KBM-7 (cell line): ENCODE measurements around the gene WDFY2.

Experiments used
- DNase-seq: peaks from one replicate; pipeline ENCODE4 v3.0.0-alpha.2; 2015
- in situ Hi-C: fragments of 300-500 bp; cut with MboI; formaldehyde crosslinking; loops from 2 replicates; pipeline ENCODE4 v1.14.3; 2020; ENCODE audit warnings: low sequenced_read_pairs, low pct_unique_long_range_greater_than_20kb, mixed read lengths

The WDFY2 gene

DNA sequence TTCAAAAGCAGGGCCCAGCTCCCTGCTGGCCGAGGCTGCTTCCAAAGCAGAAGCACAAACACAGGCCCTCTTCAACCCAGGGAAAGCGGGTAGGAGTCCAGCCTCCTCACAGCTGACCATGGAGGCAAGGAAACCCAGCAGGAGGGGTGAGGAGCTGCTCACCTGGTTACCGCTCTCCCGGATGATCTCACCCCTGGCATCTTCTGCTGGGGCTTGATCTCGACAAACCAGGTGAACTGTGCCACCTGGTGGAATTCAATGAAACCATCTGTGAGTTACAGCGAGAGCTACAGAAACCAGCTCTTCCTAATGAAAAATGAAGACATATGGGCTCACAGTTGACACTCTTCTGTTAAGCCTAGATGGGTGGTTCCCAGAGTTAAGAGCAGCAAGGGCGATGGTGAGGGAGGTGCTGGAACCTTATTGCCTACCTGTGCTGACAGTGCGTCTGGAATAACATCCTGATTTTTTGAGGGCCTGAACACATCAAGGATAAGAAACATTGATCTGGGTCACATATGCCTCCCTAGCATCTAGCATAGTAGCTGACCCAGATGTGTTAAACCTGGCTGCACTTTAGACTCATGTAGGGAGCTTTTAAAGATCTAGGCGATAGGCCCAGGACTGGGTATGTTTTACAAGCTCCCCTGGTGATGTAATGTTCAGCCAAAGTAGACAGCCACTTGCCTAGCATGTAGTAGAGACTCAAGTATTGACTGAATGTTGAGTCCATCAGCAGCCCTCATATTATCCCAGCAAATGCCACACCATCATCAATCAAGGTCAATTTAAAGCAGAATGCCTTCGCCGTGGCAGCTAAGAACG is 213.6 kb downstream of the WDFY2 start:
- peak; percentile 76 for DNase-seq
- in situ Hi-C loops, result loop anchor here (25.0 kb wide), 1 partner anchor 361 kb away; no protein-coding TSS in a partner anchor

DNA sequence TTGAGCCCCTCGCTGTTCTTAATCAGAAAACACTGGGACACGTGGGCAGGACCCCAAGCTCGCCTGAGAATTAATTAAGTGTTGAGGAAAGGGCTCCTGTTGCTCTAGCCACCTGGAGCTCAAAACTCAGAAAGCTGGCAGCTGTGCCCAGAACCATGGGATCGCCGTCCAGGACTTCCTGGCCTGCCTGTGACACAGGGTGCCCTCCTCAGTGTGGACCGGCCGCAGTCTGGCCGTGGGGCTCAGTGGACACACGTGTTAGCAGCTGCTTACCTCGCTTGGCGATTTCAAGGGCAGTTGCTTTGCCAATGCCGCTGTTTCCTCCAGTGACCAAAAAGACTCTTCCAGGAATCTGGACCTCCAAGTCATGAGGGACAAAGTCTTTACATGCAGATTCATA is 215.0 kb downstream of the WDFY2 start:
- in situ Hi-C loops, result loop anchor here (25.0 kb wide), 1 partner anchor 362 kb away; no protein-coding TSS in a partner anchor

DNA sequence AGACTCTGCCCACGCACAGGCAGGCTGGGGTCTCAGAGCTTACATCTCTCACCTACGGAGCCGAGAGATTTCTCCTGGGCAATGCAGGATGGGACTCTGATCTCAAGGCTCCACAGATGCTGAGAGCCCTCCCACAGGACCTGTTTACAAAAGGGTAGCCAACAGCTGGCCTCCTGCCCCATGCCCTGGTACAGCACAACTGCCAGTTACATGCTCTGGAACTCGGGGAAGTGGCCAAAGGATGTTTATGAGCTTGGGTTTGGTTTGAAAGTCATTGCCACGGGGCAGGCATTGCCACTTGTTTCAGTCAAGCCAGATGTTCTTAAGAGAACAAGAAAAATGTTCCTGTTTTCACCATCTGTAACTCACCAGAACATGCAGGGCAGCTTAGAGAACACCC is 216.2 kb downstream of the WDFY2 start:
- DNase-seq, result no peak
- in situ Hi-C loops, result loop anchor here (25.0 kb wide), 1 partner anchor 663 kb away; no protein-coding TSS in a partner anchor

More for the DNA sequence above, 215.0 kb downstream of the WDFY2 start:
- DNase-seq, result no peak

DNA sequence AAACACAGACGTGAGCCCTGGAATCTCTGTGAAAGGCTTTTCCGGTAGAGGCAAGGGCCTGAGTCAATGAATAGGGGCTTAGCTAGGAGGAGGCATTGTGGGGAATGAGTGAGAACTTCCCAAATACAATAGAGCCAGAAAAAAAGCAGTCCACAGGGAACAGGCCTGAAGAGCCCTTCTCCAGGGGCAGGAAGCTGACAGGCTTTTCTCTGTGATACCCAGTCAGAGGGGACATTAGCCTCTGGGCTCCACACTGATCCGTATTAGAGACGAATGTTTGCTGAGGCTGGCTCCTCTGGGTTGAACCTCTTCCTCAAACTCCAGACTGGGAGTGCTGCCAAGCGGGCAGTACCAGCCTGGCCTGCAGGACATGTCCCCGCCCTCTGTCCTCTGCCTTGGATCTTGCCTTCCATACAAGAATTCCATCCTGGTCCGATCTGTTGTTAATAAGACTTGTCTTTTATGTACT is 217.4 kb downstream of the WDFY2 start:
- in situ Hi-C loops, result loop anchor here (25.0 kb wide), 1 partner anchor 664 kb away; no protein-coding TSS in a partner anchor
- no peak for DNase-seq

DNA sequence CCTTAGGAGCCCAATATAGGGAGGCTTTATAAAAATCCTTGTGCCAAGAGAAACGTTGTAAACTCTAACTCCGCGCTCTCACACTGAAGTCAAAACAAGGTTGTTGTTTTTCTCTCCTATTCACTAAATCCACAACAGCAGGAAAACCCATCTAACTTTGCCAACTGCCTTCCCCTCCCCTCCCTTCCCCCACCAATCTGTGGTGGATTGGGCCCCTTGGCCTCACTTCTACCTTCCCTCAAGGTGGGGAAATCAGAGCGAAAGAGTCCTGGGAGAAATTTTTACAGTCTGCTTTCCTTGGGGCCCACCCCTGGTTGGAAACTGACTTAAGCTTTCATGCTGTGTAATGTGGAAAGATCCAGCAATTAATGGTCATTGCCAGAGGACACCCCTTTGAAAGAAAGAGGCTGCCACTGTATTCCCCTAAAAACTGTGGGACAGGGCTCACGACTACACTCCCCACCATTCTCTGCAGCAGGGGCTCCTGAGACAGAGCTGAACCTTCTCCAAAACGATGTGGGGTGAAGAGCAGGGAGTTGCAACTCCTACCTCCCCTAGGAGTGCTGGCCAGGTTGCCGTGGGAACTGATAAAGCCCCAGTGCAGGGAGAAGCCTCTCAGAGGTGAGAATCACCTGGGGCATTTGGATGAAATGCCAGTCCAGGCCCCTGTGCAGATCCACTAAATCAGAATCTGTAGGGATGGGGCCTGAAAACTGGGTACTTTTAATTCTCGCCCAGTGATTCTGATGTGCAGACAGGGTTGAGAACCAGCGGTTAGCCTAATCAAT is 218.6 kb downstream of the WDFY2 start:
- in situ Hi-C loops, result loop anchor here (25.0 kb wide), 1 partner anchor 666 kb away; no protein-coding TSS in a partner anchor
- no peak for DNase-seq

DNA sequence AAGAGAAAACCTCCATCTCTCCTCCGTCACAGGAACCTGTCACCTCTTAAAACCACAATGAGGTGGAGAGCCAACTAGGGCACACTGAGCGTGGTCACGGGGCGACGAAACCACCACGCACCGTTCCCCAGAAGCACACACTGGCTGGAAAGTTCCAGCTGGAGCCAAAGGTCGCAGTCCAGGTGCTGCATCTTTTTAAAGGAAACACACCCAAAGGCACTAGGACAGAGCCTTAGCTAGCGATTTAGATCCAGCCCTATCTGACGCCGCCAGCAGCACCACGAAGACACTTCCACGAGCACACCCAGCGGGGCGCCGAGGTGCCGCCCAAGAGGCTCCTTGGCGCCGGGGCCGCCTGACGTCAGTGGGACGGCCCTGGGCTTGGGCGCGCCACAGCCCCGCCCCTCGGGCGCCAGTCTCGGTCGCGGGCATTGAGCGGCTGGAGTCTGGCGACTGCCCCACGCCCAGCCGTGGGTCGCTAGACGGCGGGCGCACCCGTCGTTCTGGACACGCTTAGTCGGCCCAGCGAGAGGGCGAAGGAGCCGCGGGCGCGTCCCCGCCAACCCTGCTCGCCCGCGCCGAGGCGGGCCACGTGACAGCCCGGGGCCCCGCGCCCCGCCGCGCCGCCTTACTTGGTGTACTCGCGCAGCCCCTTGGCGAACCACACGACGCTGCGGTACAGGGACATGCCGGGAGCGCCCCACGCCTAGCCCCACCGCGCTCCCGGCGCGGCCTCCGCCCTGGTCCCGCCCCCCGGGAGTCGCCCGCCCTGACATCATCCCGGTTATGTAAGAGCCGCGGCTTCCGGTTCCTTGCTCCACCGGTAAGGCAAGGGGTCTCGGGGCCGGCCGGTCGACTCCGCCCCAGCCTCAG is 219.4 kb downstream of the WDFY2 start, which contains the start of gene DHRS12:
Gene DHRS12 (minus strand): TSS at position 742 of the 873 bp plus-strand sequence. CDS start 4,504 bp downstream, outside the sequence.
- DNase-seq, result peak; percentile 80
- in situ Hi-C loops, result loop anchor here (25.0 kb wide), 1 partner anchor 666 kb away; no protein-coding TSS in a partner anchor

DNA sequence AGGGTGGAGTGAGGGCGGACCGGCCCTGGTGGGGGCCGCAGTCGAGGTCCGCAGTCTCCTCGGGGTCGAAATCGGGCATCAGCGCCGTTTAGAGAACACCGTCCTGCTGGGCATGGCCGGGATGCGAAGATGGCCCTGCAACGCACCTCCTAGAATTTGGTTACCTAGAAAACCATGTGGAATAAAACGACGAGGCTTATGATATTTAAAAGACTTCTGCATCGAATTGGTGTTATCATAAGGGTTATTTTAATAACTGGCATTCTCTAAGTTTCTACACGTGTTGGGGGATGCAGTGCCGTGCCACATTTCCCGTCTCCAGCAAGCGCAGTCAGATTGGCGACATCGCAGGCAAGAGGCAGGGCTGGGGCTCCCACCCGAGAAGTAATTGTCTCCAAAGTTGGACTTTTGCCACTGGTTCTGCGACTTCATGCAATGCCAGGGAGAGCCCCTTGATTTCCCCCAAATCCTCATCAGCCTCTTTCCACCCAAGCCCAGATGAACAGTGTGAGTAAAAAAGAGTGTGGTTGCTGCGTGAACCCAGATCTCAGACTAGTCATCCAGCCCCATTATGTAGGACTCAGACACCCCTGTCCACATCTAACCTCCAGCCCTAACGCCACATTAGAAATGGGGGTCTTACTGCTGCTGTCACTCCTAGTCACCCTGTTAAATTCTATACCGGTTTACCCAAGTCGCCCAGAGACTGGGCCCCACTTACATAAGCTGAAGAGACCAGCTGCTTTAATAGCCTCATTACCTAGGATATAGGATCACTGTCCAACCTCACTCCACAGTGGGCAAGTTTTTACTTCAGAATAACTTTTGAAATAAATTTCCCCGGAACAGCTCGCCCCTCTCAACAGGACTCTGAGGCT is 220.3 kb downstream of the WDFY2 start:
- no peak for DNase-seq
- in situ Hi-C loops, result loop anchor here (25.0 kb wide), 1 partner anchor 667 kb away; no protein-coding TSS in a partner anchor

DNA sequence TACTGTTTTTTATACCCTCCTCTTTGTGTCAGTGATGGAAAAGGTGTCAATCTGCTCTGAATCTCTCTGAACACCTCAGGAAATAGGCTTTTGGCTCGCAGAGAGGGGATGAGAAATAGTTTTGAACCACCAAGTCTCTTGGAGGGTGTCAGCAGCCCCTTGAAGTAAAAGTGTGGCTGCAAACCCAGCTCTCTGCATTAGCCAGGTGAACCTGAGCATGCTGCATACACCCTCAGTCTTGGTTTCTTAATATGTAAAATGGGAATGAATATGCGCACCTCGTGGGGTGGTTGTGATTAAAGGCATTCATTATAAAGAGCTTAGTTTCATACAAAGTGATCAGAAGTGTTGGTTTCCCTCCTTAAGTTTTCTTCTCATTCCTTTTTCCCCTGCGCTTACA is 221.1 kb downstream of the WDFY2 start:
- in situ Hi-C loops, result loop anchor here (25.0 kb wide), 1 partner anchor 668 kb away; no protein-coding TSS in a partner anchor

DNA sequence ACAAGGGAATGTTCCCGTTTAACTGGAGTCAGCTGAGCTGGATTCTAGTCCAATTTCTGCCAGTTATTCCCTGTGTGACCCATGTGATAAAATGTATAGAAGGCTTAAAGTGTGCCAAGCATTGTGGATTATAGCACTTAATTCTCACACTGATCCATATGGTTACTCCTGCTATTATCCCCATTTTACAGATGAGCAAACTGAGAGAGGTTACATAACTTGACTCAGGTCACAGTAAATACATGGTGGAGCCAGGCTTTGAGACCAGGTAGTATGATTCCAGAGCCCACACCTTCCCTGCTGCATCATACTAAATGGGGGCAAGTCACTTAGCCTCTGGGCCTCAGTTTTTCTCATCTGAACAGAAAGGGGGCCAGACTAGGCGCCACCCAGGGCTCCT is 221.7 kb downstream of the WDFY2 start:
- in situ Hi-C loops, result loop anchor here (25.0 kb wide), 1 partner anchor 669 kb away; no protein-coding TSS in a partner anchor
- DNase-seq, result no peak

More for the DNA sequence above, 221.1 kb downstream of the WDFY2 start:
- DNase-seq, result no peak

DNA sequence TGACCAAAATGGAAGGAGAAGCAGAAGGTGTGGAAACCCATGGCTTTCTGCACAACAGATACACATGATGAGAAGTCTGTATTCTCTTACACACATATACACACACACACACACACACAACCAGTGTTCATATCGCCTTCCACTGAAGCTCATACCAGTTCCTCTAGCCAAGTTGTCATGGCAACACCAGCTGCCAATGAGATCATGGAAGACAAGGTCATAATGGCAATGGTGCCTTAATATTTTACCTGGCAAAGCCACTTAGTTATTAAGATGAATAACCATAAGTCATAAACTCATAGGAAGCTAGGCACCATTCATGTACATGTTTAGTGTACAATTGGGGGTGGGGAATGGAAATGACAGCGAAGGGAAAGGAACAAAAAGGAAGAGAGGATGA is 222.3 kb downstream of the WDFY2 start:
- peak; percentile 28 for DNase-seq
- in situ Hi-C loops, result loop anchor here (25.0 kb wide), 1 partner anchor 669 kb away; no protein-coding TSS in a partner anchor

DNA sequence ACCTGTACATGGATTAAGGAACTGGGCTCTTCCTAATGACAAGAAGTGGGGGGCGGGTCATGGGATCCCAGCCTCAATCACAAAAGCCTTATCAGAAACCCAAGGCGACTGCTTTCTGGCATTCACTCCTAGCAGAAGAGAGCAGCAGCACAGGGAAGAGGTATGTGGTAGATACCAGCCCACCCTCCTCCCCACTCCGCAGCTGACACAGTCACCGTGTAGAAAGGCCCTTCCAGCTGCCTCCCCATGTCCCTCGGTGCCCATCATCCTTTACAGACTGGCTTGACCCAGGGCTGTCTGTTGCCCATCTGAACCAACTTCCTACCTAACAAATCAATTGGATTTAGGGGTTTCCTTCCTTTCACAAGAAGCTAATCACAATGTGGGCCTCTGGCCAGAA is 222.8 kb downstream of the WDFY2 start:
- in situ Hi-C loops, result loop anchor here (25.0 kb wide), 1 partner anchor 670 kb away; no protein-coding TSS in a partner anchor
- no peak for DNase-seq

DNA sequence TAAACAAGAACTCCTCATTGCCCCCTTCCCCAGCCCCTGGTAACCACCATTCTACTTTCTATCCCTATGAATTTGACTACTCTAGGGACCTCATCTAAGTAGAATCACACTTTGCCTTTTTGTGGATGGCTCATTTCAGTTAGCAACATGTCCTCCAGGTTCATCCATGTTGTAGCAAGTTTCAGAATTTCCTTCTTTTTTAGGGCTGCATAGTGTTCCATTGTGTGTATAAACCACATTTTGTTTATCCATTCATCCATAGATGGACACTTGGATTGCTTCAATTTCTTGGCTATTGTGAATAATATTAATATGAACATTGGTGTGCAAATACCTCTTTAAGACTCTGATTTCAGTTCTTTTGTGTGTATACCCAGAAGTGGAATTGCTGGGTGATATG is 224.5 kb downstream of the WDFY2 start:
- DNase-seq, result no peak
- in situ Hi-C loops, result loop anchor here (25.0 kb wide), 1 partner anchor 672 kb away; no protein-coding TSS in a partner anchor

DNA sequence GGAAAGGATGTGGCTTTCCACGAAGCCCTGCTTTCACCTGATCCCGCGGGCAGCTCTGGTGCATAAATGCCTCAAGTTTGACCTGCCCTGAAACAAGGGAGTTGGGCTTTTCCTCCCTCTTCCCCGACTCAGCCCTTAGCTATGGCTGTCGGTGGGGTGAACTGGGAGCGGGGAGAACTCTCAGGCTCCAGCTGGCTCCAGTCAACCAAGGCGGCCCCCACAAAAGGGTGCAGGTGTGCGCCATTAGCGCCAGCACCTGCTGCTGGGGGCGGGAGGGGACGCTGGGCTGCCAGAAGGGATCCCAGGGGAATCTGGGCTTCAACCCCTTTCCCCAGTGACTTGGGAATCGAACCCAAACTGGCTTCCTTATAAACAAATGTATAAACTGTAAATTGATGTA is 226.8 kb downstream of the WDFY2 start:
- DNase-seq, result no peak

DNA sequence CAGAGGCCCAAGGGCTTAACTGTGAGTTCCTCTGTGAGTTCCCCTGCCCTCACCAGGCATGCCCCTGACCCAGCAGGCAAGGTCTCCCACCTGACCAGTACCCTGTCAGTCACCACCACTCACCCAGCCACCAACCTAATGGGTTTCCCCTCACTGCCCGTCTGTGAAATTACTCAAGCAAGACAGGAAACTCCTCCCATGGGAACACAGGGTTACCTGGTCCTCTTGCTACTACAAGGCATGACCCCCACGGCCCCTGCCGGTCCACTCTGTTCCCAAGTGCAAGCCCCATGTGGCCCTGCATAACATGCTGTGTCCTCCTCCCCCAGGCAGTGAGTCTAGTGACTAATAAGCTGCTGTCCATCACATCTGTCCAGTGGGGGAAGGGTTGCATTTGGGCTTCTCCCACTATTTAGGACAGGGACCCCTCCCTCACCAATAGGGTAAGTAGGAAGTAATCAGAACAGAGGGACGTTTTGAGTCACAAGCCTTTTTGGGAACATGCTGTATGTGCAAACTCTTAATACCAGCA is 227.7 kb downstream of the WDFY2 start:
- DNase-seq, result no peak
- in situ Hi-C loops, result loop anchor here (25.0 kb wide), 1 partner anchor 675 kb away; no protein-coding TSS in a partner anchor

More for the DNA sequence above, 226.8 kb downstream of the WDFY2 start:
- in situ Hi-C loops, result loop anchor here (25.0 kb wide), 1 partner anchor 674 kb away; no protein-coding TSS in a partner anchor

DNA sequence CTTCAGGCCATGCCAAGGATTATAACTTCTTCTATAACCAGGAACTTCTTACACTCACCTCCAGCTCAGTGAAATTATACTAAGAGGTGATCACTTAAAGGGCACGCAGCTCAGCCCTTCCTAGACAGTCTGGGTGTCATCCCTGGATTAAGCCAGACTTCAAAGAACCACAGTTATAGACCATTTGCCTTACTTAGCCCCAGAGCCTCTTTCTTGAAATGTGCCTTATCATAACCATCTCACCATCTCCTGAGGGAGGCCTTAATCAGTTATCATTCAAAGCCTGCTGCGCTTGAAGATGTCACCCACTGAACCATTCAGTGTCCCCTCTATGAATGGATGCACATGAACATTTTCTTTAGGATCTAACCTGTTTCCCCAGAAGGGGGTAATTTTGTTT is 229.8 kb downstream of the WDFY2 start:
- DNase-seq, result no peak
- in situ Hi-C loops, result loop anchor here (25.0 kb wide), 1 partner anchor 677 kb away; no protein-coding TSS in a partner anchor

DNA sequence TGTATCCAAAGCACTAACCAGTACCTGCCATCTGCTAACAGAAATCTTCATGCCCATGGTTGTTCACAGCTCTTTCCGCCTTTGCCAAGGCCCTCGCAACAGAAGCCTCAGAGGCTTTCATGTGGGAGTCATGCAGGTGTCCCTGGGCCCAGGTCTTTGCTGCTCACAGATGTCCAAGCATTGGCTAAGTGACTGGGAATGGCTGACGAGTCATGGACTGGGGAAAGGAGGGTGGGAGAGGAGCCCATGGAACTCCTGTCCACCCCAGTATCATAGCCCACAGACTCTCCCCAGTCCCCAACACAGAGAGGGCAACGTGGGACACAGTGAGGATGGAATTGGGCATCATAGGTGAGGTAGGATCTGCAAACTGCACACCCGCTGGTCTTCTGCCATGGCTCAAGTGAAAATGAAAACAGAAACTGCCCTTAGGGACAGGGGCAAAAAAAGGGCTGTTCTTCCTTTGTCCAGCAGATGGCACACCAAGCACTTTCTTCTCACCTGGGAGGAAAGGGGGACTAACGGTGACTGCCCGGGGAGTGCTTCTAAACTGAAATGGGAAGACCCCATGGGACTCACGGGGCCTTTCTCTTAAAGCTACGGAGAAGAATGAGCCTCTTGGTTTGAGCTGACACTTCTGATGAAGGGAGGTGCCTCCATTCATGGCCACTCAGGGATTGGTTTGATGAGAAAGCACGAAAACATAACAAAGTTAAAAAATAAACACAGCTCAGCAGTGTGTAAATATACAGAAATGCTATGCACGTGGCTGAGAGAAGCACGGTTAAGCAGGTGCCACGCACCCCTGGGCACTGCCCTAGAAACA is 230.8 kb downstream of the WDFY2 start:
- in situ Hi-C loops, result loop anchor here (25.0 kb wide), 1 partner anchor 678 kb away; no protein-coding TSS in a partner anchor
- DNase-seq, result peak; percentile 87
